NCI-H2171 treated with DMSO at 0.1 percent for 48 hours (cell line): Measurements from ENCODE around the gene ST6GALNAC5.
"Not testable (repeated sequence)": the region's sequence is repeated elsewhere in the genome, so short reads cannot be mapped to it uniquely, and the experiment has no call there.

ENCODE experiments used
- DNase-seq: peaks from one replicate; lab custom pipeline; 2025; lab: John Stamatoyannopoulos, UW

Gene ST6GALNAC5

DNA sequence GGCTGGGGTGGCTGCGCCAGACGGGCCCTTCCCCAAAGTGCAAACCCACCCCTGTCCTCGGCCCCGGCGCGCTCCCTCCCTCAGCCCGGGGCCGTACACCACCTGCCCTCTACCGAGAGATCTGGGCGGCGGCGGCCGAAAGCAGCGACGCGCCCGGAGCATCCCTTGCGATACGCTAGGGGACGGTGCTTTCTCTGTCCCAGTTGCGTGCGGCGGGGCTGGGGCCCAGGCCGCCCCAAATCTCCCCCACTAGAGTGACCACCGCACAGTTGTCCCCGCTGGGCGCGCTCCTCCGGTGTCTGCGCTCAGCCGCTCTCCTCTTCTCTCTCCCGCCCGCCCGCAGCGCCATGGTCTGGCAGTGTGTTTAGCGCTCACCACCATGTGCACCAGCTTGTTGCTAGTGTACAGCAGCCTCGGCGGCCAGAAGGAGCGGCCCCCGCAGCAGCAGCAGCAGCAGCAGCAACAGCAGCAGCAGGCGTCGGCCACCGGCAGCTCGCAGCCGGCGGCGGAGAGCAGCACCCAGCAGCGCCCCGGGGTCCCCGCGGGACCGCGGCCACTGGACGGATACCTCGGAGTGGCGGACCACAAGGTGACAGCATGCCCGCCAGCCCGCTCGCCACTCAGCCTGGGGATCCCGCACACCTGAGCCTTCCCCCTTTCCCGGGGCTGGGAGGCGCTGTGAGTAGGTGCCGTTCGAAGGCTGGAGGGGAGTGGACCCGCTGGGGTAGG, 1.0 kb downstream of the ST6GALNAC5 start:
- DNase-seq = peak; percentile 77

DNA sequence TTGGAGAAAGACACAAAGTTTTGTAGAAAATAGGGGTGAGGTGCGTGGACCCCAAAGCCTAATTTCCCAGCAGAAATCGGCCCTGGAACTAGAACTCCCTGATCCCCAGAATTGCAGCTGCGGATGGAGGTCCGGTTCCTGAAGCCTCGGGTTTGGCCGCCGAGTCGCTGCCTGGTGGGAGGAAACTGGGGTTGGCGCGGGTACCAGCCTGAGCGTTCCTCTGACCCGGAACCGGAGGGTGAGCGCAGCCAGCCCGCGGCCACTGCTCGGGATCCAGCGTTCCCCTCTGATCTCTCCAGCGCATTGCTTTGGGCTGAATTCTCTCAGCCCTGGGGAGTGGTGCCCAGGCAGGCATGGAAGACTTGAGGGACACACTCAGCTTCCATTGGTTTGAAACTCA, 1.6 kb downstream of the ST6GALNAC5 start:
- DNase-seq = no peak

- no peak for DNase-seq
Measured at GRCh38 chr1:76870037-76870436, 2.8 kb downstream of the ST6GALNAC5 start.

GRCh38 chr1:76871355-76871974, 4.2 kb downstream of the ST6GALNAC5 start:
- no peak for DNase-seq

GRCh38 chr1:76872944-76873343, 5.7 kb downstream of the ST6GALNAC5 start:
- no peak for DNase-seq

DNA sequence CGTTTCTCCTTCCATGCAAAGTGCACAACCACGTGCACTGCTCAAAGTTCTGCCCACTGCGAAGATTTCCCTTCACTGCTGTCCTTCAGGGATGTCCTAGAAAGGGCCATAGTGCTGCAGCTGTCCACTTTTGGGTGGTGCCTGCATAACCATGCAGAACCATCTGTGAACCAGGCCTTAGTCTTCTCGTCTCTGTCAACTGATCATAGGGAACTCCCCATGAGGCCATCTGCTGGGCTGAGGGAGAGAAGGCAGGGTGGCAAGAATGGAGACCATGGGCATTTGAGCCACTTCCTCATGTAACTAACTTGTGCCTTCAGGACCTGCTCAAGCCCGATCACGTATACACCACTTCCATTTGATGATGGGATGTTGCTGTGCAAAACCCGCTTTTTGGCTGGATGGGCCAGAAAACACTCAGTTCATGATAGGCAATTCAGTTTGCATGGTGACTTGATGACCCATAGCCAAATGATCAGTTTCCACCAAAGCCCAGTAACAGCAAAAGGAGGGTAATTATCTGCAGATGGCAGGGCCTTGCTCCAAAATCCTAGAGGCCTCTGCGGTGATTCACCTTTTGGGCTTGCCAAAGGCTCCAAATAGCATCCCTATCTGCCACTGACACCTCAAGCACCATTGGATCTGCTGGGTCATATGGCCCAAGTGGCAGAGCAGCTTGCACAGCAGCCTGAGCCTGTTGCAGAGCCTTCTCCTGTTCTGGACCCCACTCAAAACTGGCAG, 9.5 kb downstream of the ST6GALNAC5 start:
- no peak for DNase-seq

GRCh38 chr1:76879014-76879413, 11.7 kb downstream of the ST6GALNAC5 start:
- not testable (repeated sequence) for DNase-seq

DNA sequence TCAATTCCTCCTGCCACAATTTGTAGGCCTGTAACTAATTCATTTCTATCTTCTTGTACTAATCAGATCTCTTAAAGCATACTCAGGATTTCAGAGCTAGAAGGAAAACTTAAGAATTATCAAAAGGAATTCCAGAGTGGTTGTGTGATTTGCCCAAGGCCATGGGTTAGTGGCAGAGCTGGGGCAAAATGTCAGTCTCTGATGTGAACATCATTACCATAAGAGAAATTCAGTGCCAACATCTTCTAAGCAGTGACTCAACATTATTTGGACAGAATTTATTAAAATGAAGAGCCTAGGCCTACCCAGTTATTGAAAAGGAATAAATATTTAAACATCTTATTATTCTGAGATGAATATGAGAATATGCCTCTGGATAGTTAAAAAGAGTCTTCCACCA, 14.5 kb downstream of the ST6GALNAC5 start:
- DNase-seq = no peak

- no peak for DNase-seq
Measured at GRCh38 chr1:76891931-76892622, 24.8 kb downstream of the ST6GALNAC5 start.

DNA sequence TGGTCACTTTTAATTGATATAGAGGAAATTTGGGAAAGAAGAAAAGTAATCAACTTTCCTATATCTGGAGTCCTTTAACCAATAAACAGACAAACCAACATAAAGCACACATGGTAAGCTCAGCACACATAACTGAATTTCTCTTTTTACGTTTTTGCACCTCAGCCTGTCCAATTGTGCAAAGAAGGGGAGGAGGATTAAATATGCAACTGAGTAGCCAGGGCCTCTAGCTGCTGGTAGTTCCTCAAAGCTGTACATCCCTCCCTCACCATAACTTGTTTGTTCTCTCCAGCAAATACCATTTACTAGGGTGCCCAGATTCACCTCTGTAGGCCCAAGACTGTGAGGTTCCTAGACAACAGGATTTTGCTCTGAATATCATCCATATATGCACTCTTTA, 25.4 kb downstream of the ST6GALNAC5 start:
- DNase-seq = no peak

DNA sequence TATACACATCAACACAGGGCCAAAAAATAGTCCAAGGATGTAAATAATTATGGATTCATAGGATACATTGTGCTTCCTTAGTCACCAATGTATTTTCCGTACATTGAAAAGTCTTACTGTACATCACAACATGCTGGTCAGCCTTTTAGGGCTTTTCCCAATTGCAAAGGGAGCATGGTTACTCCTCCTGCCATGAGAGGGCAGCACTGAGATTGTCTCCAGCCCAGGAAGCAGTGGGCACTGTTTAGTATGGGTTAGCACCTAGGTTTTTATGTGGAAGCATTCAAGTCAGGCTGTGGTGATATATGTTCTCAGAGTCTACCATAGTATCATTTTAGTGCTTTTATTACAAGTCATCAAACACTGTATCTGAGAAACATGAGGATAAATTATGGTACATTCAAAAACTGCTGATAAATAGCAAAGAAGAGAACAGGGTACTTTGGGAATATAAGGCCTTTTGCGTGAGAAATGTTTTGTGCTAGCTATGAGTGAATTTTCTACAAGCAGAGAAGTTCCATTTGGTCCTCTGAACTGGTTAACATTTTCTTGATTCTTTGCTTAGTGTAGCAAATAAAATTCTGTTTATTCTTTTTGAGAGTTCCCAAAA, 34.0 kb downstream of the ST6GALNAC5 start:
- peak; percentile 41 for DNase-seq

GRCh38 chr1:76905876-76906595, 38.8 kb downstream of the ST6GALNAC5 start:
- no peak for DNase-seq

GRCh38 chr1:76909311-76909710, 42.0 kb downstream of the ST6GALNAC5 start:
- DNase-seq = no peak

- no peak for DNase-seq
Measured at GRCh38 chr1:76919085-76919484, 51.8 kb downstream of the ST6GALNAC5 start.

- no peak for DNase-seq
Measured at GRCh38 chr1:76921590-76921989, 54.3 kb downstream of the ST6GALNAC5 start.

GRCh38 chr1:76925825-76926224, 58.5 kb downstream of the ST6GALNAC5 start:
- DNase-seq = no peak

- no peak for DNase-seq
Measured at GRCh38 chr1:76928522-76928921, 61.2 kb downstream of the ST6GALNAC5 start.

- no peak for DNase-seq
Measured at GRCh38 chr1:76929136-76929535, 61.9 kb downstream of the ST6GALNAC5 start.

GRCh38 chr1:76933847-76934815, 66.9 kb downstream of the ST6GALNAC5 start:
- no peak for DNase-seq

DNA sequence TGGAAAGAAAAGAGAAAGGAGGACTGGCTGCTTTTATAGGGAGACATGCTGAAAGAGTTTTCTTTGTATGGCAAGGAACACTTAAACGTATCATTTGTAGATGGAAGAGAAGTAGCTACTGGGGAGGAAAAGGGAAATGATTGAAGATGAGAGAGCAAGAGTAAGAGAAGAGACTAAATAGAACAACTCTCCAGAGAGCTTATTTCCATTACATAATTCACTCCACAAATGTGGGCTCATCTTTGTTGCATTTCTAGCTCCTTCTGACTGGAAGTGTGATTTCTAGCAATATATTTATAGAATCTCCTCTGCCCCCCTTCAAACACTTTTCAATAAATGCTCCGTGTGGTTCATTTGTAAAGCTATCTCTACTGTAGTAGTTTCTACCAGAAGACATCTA, 71.0 kb downstream of the ST6GALNAC5 start:
- DNase-seq = no peak
